Measurements from ENCODE around the gene NTSR1.

The NTSR1 gene

GRCh38 chr20:62691487-62691886 lies 17.1 kb upstream of the NTSR1 start:
- Histone ChIP-seq H3K36me3 (ENCODE audit: control insufficient read depth, insufficient read depth, low read length) (no peaks in the 10 kb centered on the region), H3K9ac (ENCODE audit: low read length) (no peak overlapping the region), H3K4me1 (ENCODE audit: control insufficient read depth, insufficient read depth, low read length) (peaks cover 4% of the 10 kb centered on the region), H3K4me3 (ENCODE audit: low read length) (no peak overlapping the region), H3K27me3 (ENCODE audit: control insufficient read depth, insufficient read depth, low read length) (peaks cover 2% of the 10 kb centered on the region), H3K27ac (ENCODE audit: low read depth, low read length) (no peak overlapping the region)

- Histone ChIP-seq H3K27me3 (ENCODE audit: control insufficient read depth, insufficient read depth, low read length) (peaks cover 2% of the 10 kb centered on the region), H3K4me3 (ENCODE audit: low read length) (no peak overlapping the region), H3K27ac (ENCODE audit: low read depth, low read length) (no peak overlapping the region)
These were observed 16.5 kb upstream of the NTSR1 start for GRCh38 chr20:62692176-62692575.

GRCh38 chr20:62692801-62693523 lies 15.7 kb upstream of the NTSR1 start:
- Histone ChIP-seq H3K27me3 (ENCODE audit: control insufficient read depth, insufficient read depth, low read length) (peaks cover 2% of the 10 kb centered on the region), H3K9ac (ENCODE audit: low read length) (no peak overlapping the region), H3K36me3 (ENCODE audit: control insufficient read depth, insufficient read depth, low read length) (no peaks in the 10 kb centered on the region), H3K4me3 (ENCODE audit: low read length) (no peak overlapping the region), H3K4me1 (ENCODE audit: control insufficient read depth, insufficient read depth, low read length) (peaks cover 4% of the 10 kb centered on the region), H3K27ac (ENCODE audit: low read depth, low read length) (no peak overlapping the region)

More at GRCh38 chr20:62692176-62692575, 16.5 kb upstream of the NTSR1 start:
- Histone ChIP-seq H3K9ac (ENCODE audit: low read length) (no peak overlapping the region), H3K36me3 (ENCODE audit: control insufficient read depth, insufficient read depth, low read length) (no peaks in the 10 kb centered on the region), H3K4me1 (ENCODE audit: control insufficient read depth, insufficient read depth, low read length) (peaks cover 4% of the 10 kb centered on the region)

- Histone ChIP-seq H3K27ac (ENCODE audit: low read depth, low read length) (no peak overlapping the region), H3K9ac (ENCODE audit: low read length) (no peak overlapping the region), H3K4me1 (ENCODE audit: control insufficient read depth, insufficient read depth, low read length) (peaks cover 3% of the 10 kb centered on the region), H3K27me3 (ENCODE audit: control insufficient read depth, insufficient read depth, low read length) (peaks cover 2% of the 10 kb centered on the region), H3K36me3 (ENCODE audit: control insufficient read depth, insufficient read depth, low read length) (no peaks in the 10 kb centered on the region), H3K4me3 (ENCODE audit: low read length) (no peak overlapping the region)
These were observed 15.1 kb upstream of the NTSR1 start for GRCh38 chr20:62693524-62693922.

GRCh38 chr20:62694106-62694505 lies 14.5 kb upstream of the NTSR1 start:
- H3K4me1 ChIP-seq (ENCODE audit: control insufficient read depth, insufficient read depth, low read length): no peaks in the 10 kb centered on the region
- H3K4me3 ChIP-seq (ENCODE audit: low read length): no peak overlapping the region
- H3K27me3 ChIP-seq (ENCODE audit: control insufficient read depth, insufficient read depth, low read length): peaks cover 2% of the 10 kb centered on the region
- H3K36me3 ChIP-seq (ENCODE audit: control insufficient read depth, insufficient read depth, low read length): no peaks in the 10 kb centered on the region
- H3K9ac ChIP-seq (ENCODE audit: low read length): no peak overlapping the region
- H3K27ac ChIP-seq (ENCODE audit: low read depth, low read length): no peak overlapping the region

GRCh38 chr20:62694868-62695267 lies 13.8 kb upstream of the NTSR1 start:
- H3K4me3 ChIP-seq (ENCODE audit: low read length): no peak overlapping the region
- H3K27ac ChIP-seq (ENCODE audit: low read depth, low read length): no peak overlapping the region
- H3K27me3 ChIP-seq (ENCODE audit: control insufficient read depth, insufficient read depth, low read length): peaks cover 2% of the 10 kb centered on the region
- no peaks in the 10 kb centered on the region for H3K4me1 ChIP-seq (ENCODE audit: control insufficient read depth, insufficient read depth, low read length)
- H3K9ac ChIP-seq (ENCODE audit: low read length): no peak overlapping the region
- H3K36me3 ChIP-seq (ENCODE audit: control insufficient read depth, insufficient read depth, low read length): no peaks in the 10 kb centered on the region

- Histone ChIP-seq H3K27ac (ENCODE audit: low read depth, low read length) (no peak overlapping the region), H3K4me3 (ENCODE audit: low read length) (no peak overlapping the region), H3K27me3 (ENCODE audit: control insufficient read depth, insufficient read depth, low read length) (peaks cover 2% of the 10 kb centered on the region), H3K9ac (ENCODE audit: low read length) (no peak overlapping the region), H3K36me3 (ENCODE audit: control insufficient read depth, insufficient read depth, low read length) (no peaks in the 10 kb centered on the region), H3K4me1 (ENCODE audit: control insufficient read depth, insufficient read depth, low read length) (no peaks in the 10 kb centered on the region)
These were observed 12.9 kb upstream of the NTSR1 start for GRCh38 chr20:62695448-62696414.

GRCh38 chr20:62696434-62696957 lies 12.1 kb upstream of the NTSR1 start:
- no peak overlapping the region for H3K27ac ChIP-seq (ENCODE audit: low read depth, low read length)
- H3K4me1 ChIP-seq (ENCODE audit: control insufficient read depth, insufficient read depth, low read length): no peaks in the 10 kb centered on the region
- peaks cover 2% of the 10 kb centered on the region for H3K27me3 ChIP-seq (ENCODE audit: control insufficient read depth, insufficient read depth, low read length)
- no peak overlapping the region for H3K4me3 ChIP-seq (ENCODE audit: low read length)
- H3K36me3 ChIP-seq (ENCODE audit: control insufficient read depth, insufficient read depth, low read length): no peaks in the 10 kb centered on the region
- no peak overlapping the region for H3K9ac ChIP-seq (ENCODE audit: low read length)

GRCh38 chr20:62696989-62697388 lies 11.6 kb upstream of the NTSR1 start:
- peaks cover 2% of the 10 kb centered on the region for H3K27me3 ChIP-seq (ENCODE audit: control insufficient read depth, insufficient read depth, low read length)
- no peak overlapping the region for H3K27ac ChIP-seq (ENCODE audit: low read depth, low read length)
- H3K9ac ChIP-seq (ENCODE audit: low read length): no peak overlapping the region

GRCh38 chr20:62697468-62697912 lies 11.1 kb upstream of the NTSR1 start:
- H3K27ac ChIP-seq (ENCODE audit: low read depth, low read length): no peak overlapping the region

More at GRCh38 chr20:62696989-62697388, 11.6 kb upstream of the NTSR1 start:
- Histone ChIP-seq H3K36me3 (ENCODE audit: control insufficient read depth, insufficient read depth, low read length) (no peaks in the 10 kb centered on the region), H3K4me1 (ENCODE audit: control insufficient read depth, insufficient read depth, low read length) (no peaks in the 10 kb centered on the region), H3K4me3 (ENCODE audit: low read length) (no peak overlapping the region)

GRCh38 chr20:62698231-62698630 lies 10.4 kb upstream of the NTSR1 start:
- H3K36me3 ChIP-seq (ENCODE audit: control insufficient read depth, insufficient read depth, low read length): no peaks in the 10 kb centered on the region
- H3K9ac ChIP-seq (ENCODE audit: low read length): no peak overlapping the region
- H3K4me1 ChIP-seq (ENCODE audit: control insufficient read depth, insufficient read depth, low read length): peaks cover 1% of the 10 kb centered on the region
- no peak overlapping the region for H3K27ac ChIP-seq (ENCODE audit: low read depth, low read length)
- no peak overlapping the region for H3K4me3 ChIP-seq (ENCODE audit: low read length)
- H3K27me3 ChIP-seq (ENCODE audit: control insufficient read depth, insufficient read depth, low read length): peaks cover 2% of the 10 kb centered on the region

More at GRCh38 chr20:62697468-62697912, 11.1 kb upstream of the NTSR1 start:
- Histone ChIP-seq H3K4me1 (ENCODE audit: control insufficient read depth, insufficient read depth, low read length) (no peaks in the 10 kb centered on the region), H3K27me3 (ENCODE audit: control insufficient read depth, insufficient read depth, low read length) (peaks cover 2% of the 10 kb centered on the region), H3K36me3 (ENCODE audit: control insufficient read depth, insufficient read depth, low read length) (no peaks in the 10 kb centered on the region), H3K9ac (ENCODE audit: low read length) (no peak overlapping the region), H3K4me3 (ENCODE audit: low read length) (no peak overlapping the region)

GRCh38 chr20:62699296-62699695 lies 9.3 kb upstream of the NTSR1 start:
- H3K27me3 ChIP-seq (ENCODE audit: control insufficient read depth, insufficient read depth, low read length): no peaks in the 10 kb centered on the region
- no peaks in the 10 kb centered on the region for H3K36me3 ChIP-seq (ENCODE audit: control insufficient read depth, insufficient read depth, low read length)
- H3K27ac ChIP-seq (ENCODE audit: low read depth, low read length): no peak overlapping the region
- no peak overlapping the region for H3K4me3 ChIP-seq (ENCODE audit: low read length)
- H3K4me1 ChIP-seq (ENCODE audit: control insufficient read depth, insufficient read depth, low read length): peaks cover 12% of the 10 kb centered on the region
- H3K9ac ChIP-seq (ENCODE audit: low read length): no peak overlapping the region
